K562 (cell line): ENCODE results near the gene CRADD. TPM values are rescaled to one million over a fixed set of nuclear protein-coding genes. Genes with fewer than 3 reads are reported as not detected.

Experiments used
- BCL6 ChIP-seq: fragments of 250-450 bp; sonication (Bioruptor Pico); IDR thresholded peaks from 2 replicates; pipeline ENCODE4 v1.4.0; 2020
- BHLHE40 ChIP-seq: IDR thresholded peaks from 2 replicates; pipeline ENCODE4 v1.6.1; 2011; ENCODE audit warnings: low read length, improper control_type of control experiment
- CBX1 ChIP-seq: sonication (generic); IDR thresholded peaks from 2 replicates; pipeline ENCODE4 v1.6.1; 2016; ENCODE audit warnings: antibody characterized with exemption, low read depth, mild to moderate bottlenecking
- CBX5 ChIP-seq: IDR thresholded peaks from 2 replicates; pipeline ENCODE4 v1.6.1; 2014; ENCODE audit warnings: low read depth, borderline replicate concordance
- CC2D1A ChIP-seq: fragments of 450-650 bp; IDR thresholded peaks from 2 replicates; pipeline ENCODE4 v1.6.1; 2017; ENCODE audit warnings: mild to moderate bottlenecking
- CCNT2 ChIP-seq: IDR thresholded peaks from 2 replicates; pipeline ENCODE4 v1.6.1; 2011; ENCODE audit warnings: borderline replicate concordance, low read depth, mild to moderate bottlenecking, moderate library complexity, mixed read lengths, low read length; ENCODE audit not compliant: insufficient read length; ENCODE audit errors: extremely low read depth
- HNRNPLL ChIP-seq: fragments of 200-400 bp; formaldehyde crosslinking; IDR thresholded peaks from 2 replicates; pipeline ENCODE4 v1.6.1; 2017; ENCODE audit warnings: low read length, low read depth, mild to moderate bottlenecking; ENCODE audit not compliant: poor library complexity, severe bottlenecking
- NCOA1 ChIP-seq: fragments of 450-650 bp; IDR thresholded peaks from 2 replicates; pipeline ENCODE4 v1.6.1; 2016; ENCODE audit warnings: low read depth
- RFX1 ChIP-seq: fragments of 450-650 bp; IDR thresholded peaks from 2 replicates; pipeline ENCODE4 v1.6.1; 2016; ENCODE audit warnings: mild to moderate bottlenecking, moderate library complexity
- TRIM24 ChIP-seq, 2 experiments: fragments of 450-650 bp; IDR thresholded peaks; 2 replicates each; pipeline ENCODE4 v1.6.1; 2016
- TRIM28 ChIP-seq: fragments of 450-650 bp; IDR thresholded peaks from 2 replicates; pipeline ENCODE4 v1.6.1; 2017
- ZEB2 ChIP-seq: fragments of 450-650 bp; IDR thresholded peaks from 2 replicates; pipeline ENCODE4 v1.6.1; 2016
- ZNF174 ChIP-seq: fragments of 250-450 bp; sonication (Bioruptor Pico); IDR thresholded peaks from 2 replicates; pipeline ENCODE4 v1.4.0; 2020; ENCODE audit warnings: mild to moderate bottlenecking
- ZNF232 ChIP-seq: sonication (generic); formaldehyde crosslinking; IDR thresholded peaks from 2 replicates; pipeline ENCODE4 v1.8.0; 2022; ENCODE audit warnings: mild to moderate bottlenecking, missing genetic modification reagents
- ZNF274 ChIP-seq: IDR thresholded peaks from 2 replicates; pipeline ENCODE4 v1.6.1; 2011; ENCODE audit warnings: low read depth, mild to moderate bottlenecking, low read length, moderate library complexity, borderline replicate concordance
- polyA plus RNA-seq, 8 experiments: library from polyadenylated mRNA; depleted of rRNA in 4 of 8; stranded (reverse) in 5 of 8; unstranded in 3 of 8; fragments of >200 nt; fragmentation: Nextera tagmentation in 2 of 8; fragmentation: Illumina TruSeq in 1 of 8; extraction: Ambion mirVana in 2 of 8; extraction: Trizol in 1 of 8; gene quantifications; 2 replicates each; pipeline versions ENCODE4 v1.2.1 to v1.2.3, GENCODE V29; 2011 to 2014; ENCODE audit warnings: inconsistent platforms in 1 of 8, missing spikeins in 1 of 8
- total RNA-seq, 7 experiments: library from RNA; depleted of rRNA in 6 of 7; stranded (reverse); fragments of >200 nt in 6 of 7; fragmentation: Illumina TruSeq in 2 of 7; extraction: Trizol in 2 of 7; gene quantifications; 2 replicates each; pipeline versions ENCODE4 v1.2.1 to v1.2.3, GENCODE V29; 2011 to 2021; ENCODE audit warnings: low replicate concordance in 1 of 7
- TF ChIP-seq, protein P1 (sequence below): sonication (generic); formaldehyde crosslinking; IDR thresholded peaks from 2 replicates; pipeline ENCODE4 v1.8.0; 2023; ENCODE audit warnings: missing genetic modification reagents, mild to moderate bottlenecking, borderline replicate concordance
- TF ChIP-seq, protein P2 (sequence below): fragments of 450-650 bp; IDR thresholded peaks from 2 replicates; pipeline ENCODE4 v1.6.1; 2018; ENCODE audit warnings: mild to moderate bottlenecking, low read depth; ENCODE audit not compliant: partially characterized antibody

CRADD gene
- total and polyA plus RNA-seq, 9 of the 15 experiments (the other 6 are each of a cell fraction or from before 2014, with no cell fraction given): 20.5 to 41.1 (median 25.9) TPM

DNA sequence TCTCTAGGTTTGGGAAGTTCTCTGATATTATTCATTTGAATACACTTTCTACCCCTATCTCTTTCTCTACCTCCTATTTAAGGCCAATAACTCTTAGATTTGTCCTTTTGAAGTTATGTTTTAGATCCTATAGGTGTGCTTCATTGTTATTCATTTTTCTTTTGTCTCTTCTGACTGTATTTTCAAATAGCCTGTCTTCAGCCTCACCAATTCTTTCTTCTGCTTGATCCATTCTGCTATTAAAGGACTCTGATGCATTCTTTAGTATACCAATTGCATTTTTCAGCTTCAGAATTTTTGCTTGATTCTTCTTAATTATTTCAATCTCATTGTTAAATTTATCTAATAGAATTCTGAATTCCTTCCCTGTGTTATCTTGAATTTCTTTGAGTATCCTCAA, 199.2 kb downstream of the CRADD start (continued):
- TF ChIP-seq RFX1 (no peak), CC2D1A (no peak), HNRNPLL (no peak), ZEB2 (0 out of 2 replicates have a peak, but pooled peaks have one; percentile 42), CCNT2 (no peak), CBX5 (0 out of 2 replicates have a peak, but pooled peaks have one; percentile 70), NCOA1 (no peak), TRIM28 (peak; percentile 92; the same call in 1 of the 2 replicates), BCL6 (CRISPR knock-in tag) (no peak), CBX1 (no peak), ZNF174 (CRISPR knock-in tag) (no peak), BHLHE40 (no peak), ZNF232 (CRISPR knock-in tag) (no peak), TRIM24 (IDR thresholded peaks at IDR 0.05) (peak in 1 of 2 experiments; percentile 38; a peak in 1 of 4 replicates), ZNF274 (no peak)
- TF ChIP-seq, protein P1, sequence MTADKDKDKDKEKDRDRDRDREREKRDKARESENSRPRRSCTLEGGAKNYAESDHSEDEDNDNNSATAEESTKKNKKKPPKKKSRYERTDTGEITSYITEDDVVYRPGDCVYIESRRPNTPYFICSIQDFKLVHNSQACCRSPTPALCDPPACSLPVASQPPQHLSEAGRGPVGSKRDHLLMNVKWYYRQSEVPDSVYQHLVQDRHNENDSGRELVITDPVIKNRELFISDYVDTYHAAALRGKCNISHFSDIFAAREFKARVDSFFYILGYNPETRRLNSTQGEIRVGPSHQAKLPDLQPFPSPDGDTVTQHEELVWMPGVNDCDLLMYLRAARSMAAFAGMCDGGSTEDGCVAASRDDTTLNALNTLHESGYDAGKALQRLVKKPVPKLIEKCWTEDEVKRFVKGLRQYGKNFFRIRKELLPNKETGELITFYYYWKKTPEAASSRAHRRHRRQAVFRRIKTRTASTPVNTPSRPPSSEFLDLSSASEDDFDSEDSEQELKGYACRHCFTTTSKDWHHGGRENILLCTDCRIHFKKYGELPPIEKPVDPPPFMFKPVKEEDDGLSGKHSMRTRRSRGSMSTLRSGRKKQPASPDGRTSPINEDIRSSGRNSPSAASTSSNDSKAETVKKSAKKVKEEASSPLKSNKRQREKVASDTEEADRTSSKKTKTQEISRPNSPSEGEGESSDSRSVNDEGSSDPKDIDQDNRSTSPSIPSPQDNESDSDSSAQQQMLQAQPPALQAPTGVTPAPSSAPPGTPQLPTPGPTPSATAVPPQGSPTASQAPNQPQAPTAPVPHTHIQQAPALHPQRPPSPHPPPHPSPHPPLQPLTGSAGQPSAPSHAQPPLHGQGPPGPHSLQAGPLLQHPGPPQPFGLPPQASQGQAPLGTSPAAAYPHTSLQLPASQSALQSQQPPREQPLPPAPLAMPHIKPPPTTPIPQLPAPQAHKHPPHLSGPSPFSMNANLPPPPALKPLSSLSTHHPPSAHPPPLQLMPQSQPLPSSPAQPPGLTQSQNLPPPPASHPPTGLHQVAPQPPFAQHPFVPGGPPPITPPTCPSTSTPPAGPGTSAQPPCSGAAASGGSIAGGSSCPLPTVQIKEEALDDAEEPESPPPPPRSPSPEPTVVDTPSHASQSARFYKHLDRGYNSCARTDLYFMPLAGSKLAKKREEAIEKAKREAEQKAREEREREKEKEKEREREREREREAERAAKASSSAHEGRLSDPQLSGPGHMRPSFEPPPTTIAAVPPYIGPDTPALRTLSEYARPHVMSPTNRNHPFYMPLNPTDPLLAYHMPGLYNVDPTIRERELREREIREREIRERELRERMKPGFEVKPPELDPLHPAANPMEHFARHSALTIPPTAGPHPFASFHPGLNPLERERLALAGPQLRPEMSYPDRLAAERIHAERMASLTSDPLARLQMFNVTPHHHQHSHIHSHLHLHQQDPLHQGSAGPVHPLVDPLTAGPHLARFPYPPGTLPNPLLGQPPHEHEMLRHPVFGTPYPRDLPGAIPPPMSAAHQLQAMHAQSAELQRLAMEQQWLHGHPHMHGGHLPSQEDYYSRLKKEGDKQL (CRISPR knock-in tag): no peak
- TF ChIP-seq, protein P2, sequence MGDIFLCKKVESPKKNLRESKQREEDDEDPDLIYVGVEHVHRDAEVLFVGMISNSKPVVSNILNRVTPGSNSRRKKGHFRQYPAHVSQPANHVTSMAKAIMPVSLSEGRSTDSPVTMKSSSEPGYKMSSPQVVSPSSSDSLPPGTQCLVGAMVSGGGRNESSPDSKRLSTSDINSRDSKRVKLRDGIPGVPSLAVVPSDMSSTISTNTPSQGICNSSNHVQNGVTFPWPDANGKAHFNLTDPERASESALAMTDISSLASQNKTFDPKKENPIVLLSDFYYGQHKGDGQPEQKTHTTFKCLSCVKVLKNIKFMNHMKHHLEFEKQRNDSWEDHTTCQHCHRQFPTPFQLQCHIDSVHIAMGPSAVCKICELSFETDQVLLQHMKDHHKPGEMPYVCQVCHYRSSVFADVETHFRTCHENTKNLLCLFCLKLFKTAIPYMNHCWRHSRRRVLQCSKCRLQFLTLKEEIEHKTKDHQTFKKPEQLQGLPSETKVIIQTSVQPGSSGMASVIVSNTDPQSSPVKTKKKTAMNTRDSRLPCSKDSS: peak; percentile 51
